GM12874 (cell line): Measurements from ENCODE around the gene TSHZ1.

Experiments used
- CTCF ChIP-seq: IDR thresholded peaks from 2 replicates; pipeline ENCODE4 v1.5.1; 2011; ENCODE audit warnings: low read depth, mild to moderate bottlenecking, control low read depth, low read length, moderate library complexity; ENCODE audit not compliant: insufficient read depth

Gene TSHZ1

DNA sequence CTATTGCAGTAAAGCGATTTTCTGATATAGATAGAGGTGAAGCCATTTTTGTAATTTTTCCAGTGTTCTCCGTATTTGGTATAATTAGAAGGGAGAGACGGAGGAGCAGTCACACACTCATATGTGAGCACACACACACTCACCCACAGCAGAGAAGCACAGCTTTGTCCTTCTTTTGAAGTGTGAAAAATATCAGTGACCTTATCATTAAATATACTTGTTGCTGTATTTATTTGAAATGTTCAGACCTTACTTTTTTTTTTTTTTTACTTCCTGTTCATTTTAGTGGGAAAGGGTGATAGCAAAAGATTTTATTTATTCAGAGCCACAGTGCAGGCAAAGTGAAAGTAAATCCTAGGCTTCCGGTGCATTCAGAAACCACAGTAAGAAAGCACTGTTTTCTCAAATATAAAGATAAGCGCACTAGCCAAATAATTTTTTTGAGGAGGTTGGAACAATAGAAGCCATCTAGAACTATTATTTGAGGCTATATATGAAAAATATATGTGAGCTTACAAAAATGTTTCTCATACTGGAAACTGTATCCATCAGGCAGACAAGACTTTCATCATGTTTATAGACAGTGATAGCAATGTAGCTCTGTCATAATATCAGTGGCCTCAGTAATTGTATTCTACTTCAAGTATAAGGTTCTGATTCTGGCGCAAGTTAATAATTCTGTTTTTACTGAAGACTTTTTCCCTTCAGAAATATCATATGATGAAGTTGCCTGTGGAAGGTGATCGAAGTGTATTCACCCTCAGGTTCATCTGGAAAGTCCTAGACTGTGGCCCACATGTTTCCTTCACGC, 37.2 kb downstream of the TSHZ1 start:
- TF ChIP-seq CTCF = no peak

GRCh38 chr18:75248426-75249174, 38.0 kb downstream of the TSHZ1 start:
- no peak for TF ChIP-seq CTCF

DNA sequence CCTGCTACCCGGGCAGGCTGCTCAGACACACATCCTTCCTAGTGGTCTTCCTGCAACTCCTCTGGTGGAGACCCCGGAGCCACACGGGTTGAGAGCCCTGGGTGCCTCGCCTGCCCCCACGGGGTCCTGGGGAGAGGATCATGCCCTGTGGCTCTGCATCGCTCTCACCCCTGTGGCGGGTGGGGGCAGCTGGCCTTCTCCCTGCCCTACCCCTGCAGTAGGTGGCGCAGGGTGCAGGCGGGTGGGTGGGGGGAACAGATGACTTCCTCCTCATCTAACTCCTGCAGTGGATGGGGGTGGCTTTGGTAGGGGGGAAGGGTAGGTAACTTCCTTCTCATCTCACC, 38.5 kb downstream of the TSHZ1 start:
- TF ChIP-seq CTCF = no peak

DNA sequence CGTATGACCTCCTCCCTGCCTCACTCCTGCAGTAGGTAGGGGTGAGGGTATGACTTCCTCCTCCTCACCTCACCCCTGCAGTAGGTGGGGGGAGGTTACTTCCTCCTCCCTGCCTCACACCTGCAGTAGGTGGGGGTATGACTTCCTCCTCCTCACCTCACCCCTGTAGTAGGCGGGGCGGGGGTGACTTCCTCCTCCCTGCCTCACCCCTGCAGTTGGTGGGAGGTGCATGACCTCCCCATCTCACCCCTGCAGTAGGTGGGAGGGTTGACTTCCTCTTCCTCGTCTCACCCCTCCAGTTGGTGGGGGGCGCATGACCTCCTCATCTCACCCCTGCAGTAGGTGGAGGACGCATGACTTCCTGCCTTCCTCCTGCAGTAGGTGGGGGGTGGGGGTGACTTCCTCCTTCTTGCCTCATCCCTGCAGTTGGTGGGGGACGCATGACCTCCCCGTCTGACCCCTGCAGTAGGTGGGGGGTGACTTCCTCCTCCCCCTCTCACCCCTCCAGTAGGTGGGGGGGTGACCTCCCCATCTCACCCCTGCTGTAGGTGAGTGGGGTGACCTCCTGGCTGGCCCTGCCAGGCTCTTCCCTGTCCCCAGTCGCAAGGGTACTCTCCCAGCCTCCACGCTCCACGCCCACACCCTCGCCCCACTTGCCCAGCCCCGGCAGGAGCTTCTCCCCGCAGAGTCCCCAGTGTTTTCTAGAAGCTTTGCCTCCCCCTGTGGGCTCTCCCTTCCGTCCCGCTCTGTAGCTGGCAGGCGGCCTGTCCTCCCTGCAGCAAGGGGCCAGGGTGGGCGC, 39.3 kb downstream of the TSHZ1 start:
- TF ChIP-seq CTCF = no peak

GRCh38 chr18:75250471-75250821, 39.8 kb downstream of the TSHZ1 start:
- TF ChIP-seq CTCF = no peak

DNA sequence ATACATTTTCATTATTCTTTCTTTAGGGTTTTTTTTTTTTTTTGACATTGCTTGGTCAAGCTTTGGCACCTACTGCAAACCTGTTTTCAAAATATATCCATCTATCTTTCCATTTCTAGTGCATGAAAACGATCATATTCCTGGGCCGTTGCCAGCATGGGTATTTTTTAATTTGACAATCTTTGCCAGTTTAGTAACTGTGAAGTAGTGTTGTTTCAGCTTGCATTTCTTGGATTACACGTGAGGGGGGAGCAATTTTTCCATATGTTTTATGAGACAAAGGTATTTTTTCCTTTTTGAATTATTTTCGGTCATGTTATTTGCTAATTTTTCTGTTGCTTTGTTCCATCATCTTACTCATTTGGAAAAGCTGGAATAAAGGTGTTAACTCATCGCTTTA, 40.9 kb downstream of the TSHZ1 start:
- no peak for TF ChIP-seq CTCF

GRCh38 chr18:75252136-75252535, 41.5 kb downstream of the TSHZ1 start:
- TF ChIP-seq CTCF = no peak
